HG03571 (cell line): ENCODE data around the gene PCMT1.
"Not testable (repeated sequence)": the region's sequence is repeated elsewhere in the genome, so short reads cannot be mapped to it uniquely, and the experiment has no call there.

Experiments
- ATAC-seq: cut with Tn5 transposase; IDR thresholded peaks from one replicate; pipeline ENCODE4 v1.9.1; 2021; ENCODE audit not compliant: unreplicated experiment

Gene PCMT1

GRCh38 chr6:149749082-149749593 is 403 bp upstream of the PCMT1 start:
- ATAC-seq: peak; percentile 1

DNA sequence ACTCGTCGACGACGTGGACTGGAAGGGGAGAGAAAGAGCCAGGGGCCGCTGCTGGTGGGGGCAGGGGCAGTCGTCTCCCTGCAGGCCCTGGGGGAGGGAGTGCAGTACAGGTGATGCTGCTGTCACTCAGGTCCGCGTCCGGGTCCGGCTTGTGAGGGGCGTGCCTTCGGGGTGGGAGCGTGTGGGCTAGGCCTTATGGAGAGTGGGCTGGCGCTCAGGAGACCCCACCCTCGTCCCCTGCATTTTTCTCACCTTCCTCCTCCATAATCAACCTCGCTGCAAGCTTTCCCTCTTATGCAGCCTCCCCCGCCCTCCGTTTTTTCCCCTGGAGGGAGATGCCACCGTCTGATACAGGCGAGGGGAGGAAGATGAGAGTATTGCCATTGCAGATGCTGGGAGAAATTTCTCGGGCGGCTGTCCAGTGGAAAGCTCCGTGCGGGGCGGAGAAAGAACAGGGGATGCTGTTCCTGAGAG is 632 bp downstream of the PCMT1 start:
- peak; percentile 31 for ATAC-seq

DNA sequence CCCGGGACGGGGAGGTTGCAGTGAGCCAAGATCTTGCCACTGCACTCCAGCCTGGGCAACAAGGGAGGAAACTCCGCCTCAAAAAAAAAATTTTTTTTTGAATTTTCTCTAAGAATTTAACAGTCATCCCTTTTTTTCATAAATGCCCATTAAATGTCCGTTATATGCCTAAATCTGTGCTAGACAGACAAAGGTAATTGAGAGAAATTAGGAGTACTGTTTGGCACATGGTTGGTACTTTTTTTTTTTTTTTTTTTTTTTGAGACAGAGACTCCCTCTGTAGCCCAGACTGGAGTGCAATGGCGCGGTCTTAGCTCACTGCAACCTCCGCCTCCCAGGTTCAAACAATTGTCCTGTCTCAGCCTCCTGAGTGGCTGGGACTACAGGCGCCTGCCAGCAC is 1.7 kb downstream of the PCMT1 start:
- no peak for ATAC-seq

DNA sequence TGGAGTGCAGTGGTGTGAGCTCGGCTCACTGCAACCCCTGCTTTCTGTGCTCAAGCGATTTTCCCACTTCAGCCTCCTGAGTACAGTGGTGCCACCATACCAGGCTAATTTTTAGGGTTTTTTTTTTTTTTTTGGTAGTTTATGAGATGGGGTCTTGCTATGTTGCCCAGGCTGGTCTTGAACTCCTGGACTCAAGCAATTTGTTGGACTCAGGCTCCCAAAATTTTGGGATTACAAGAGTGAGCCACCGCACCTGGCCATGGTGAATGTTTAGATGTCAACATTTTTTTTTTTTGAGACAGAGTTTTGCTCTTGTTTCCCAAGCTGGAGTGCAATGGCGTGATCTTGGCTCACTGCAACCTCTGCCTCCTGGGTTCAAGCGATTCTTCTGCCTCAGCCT is 2.4 kb downstream of the PCMT1 start:
- not testable (repeated sequence) for ATAC-seq

- no peak for ATAC-seq
Measured at GRCh38 chr6:149752600-149753373, 3.2 kb downstream of the PCMT1 start.

- not testable (repeated sequence) for ATAC-seq
Measured at GRCh38 chr6:149753374-149753637, 3.8 kb downstream of the PCMT1 start.

- ATAC-seq: no peak
Measured at GRCh38 chr6:149754548-149754947, 5.0 kb downstream of the PCMT1 start.

DNA sequence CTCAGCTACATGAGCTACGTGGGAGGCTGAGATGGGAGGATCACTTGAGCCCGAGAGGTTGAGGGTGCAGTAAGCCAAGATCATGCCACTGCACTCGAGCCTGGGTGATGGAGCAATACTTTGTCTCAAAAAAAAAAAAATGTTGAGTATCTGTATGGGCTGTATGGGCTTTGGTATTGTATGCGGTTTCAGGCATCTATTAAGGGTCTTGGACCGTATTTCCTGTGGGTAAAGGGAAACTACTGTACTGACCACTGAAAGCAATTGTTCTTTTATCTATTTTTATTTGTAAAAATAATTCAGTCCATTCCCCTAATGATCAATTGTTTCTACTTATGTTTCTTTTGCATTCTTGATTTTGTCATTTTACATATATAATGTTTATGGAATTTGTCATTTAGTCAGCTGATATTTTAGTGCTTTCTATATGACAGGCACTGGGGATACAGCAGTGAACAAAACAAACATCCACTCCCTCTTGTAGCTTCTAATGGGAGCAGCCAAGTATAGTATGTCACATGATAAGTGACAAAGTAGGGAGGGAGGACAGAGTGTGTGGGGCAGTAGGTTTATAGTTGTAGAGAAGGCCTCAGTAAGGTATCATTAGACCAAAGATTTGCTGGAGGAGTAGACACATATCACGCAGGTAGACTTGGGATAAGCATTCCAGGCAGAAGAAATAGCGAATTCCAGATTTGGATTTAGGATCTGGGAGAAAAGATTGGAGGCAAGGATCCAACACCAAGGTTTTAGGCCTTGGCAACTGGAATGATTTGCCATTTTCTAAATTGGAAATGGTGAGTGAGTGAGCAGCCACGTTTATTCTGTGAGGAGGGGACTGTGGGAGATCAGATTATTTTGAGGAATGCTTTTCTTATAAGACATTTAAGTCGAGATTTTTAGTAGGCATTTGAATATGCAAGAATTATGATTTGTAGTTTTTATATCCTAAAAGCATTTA is 6.0 kb downstream of the PCMT1 start:
- peak; percentile 75 for ATAC-seq

GRCh38 chr6:149756261-149756636 is 6.7 kb downstream of the PCMT1 start:
- ATAC-seq: no peak

DNA sequence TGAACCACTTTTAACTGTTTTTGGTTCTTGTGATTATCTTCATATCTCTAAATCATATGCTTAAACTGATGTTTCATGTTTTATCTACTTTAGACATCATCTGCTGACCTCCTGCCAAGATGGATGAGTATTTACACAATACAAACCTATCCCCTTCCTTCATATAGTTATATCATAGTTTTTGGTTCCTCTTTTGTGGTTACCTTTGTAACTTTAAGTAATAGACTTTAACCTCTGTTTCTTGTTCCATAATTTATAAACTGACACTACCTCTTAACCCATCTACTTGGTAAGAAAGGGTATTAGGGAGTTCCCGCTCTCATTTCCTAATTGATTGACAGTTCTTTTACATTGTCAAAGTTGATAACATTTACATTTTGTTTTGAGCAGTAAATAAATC is 11.9 kb downstream of the PCMT1 start:
- ATAC-seq: peak; percentile 95

- ATAC-seq: no peak
Measured at GRCh38 chr6:149763866-149764265, 14.3 kb downstream of the PCMT1 start.

DNA sequence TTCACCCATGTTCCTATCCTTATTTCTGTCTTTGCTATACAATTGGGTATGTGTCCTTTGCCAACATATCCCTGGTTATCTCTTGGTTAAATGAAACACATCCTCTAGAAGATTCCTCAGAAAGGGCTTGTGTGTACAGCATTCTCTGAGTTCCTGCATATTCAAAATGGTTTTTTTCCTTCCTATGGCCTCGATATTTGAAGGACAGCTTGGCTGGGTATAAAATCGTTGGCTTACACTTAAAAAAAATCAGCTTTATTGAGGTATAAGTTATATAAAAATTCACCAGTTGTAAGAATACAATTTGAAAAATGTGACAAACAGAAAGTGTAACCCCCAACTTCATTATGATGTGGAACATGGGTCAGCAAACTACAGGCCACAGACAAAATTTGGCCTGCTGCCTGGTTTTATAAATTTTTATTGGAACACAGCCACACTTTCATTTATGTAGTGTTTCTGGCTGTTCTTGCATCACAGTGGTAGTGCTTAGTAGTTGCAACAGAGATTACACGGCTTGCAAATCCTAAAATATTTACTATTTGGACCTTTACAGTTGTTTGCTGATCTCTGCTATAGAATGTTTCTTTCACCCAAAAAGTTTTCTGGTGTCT is 16.7 kb downstream of the PCMT1 start:
- ATAC-seq: no peak

DNA sequence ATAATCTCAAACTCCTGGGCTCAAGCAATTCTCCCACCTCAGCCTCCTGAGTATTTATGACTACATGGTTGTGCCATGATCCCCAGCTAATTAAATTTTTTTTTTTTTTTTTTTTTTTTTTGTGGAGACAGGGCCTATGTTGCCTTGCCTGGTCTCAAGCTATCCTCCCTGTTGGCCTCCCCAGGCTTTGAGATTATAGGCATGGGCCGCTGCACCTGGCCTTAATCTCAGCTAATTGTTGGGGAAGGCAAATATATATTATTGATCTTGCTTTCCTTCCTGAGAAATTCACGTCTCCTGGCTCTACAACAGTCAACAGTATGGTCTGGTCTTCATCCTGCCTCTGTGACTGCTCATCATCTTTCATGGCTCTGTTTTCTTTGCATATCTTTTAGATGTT is 20.1 kb downstream of the PCMT1 start:
- ATAC-seq: no peak

- ATAC-seq: no peak
Measured at GRCh38 chr6:149771185-149771584, 21.6 kb downstream of the PCMT1 start.

GRCh38 chr6:149771925-149772324 is 22.4 kb downstream of the PCMT1 start:
- no peak for ATAC-seq

DNA sequence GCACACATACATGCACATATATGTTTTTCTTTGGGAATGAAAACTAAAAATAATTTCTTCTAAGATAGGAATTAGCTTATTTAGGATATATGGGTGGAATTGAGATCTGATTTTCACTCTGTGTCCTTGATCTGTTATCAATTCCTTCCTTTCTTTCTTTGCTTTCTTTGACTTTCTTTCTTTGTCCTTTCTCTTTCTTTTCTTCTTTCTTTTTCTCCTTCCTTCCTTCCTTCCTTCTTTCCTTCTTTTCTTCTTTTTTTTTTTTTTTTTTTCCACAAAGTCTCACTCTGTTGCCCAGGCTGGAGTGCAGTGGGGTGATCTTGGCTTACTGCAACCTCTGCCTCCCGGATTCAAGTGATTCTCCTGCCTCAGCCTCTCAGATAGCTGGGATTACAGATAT is 28.1 kb downstream of the PCMT1 start:
- no peak for ATAC-seq

DNA sequence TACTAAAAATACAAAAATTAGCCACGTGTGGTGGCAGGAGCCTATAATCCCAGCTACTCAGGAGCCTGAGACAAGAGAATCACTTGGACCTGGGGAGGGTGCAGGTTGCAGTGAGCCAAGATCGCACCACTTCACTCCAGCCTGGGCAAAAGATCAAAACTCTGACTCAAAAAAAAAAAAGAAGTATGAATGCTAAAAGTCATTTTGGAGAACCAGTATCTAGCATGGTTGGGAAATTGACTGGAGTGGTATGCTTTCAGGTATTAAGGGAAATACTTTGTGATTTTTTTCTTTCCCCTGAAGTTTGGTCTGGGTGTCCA is 30.1 kb downstream of the PCMT1 start:
- ATAC-seq: no peak

DNA sequence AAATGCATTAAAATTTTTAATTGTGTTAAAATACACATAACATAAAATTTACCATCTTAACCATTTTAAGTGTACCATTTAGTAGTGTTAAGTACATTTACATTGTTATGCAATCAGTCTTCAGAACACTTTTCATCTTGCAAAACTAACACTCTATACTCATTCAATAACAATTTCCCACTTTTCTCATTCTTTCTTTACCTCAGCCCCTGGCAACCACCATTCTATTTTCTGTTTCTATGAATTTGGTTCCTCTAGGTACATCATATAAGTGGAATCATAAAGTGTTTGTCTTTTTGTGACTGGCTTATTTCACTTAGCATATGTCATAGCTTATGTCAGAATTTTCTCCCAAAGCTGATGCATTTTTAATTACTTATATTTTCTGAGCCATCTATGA is 32.2 kb downstream of the PCMT1 start:
- ATAC-seq: no peak

GRCh38 chr6:149782337-149782736 is 32.8 kb downstream of the PCMT1 start:
- no peak for ATAC-seq

- ATAC-seq: no peak
Measured at GRCh38 chr6:149783551-149783950, 34.0 kb downstream of the PCMT1 start.

- ATAC-seq: no peak
Measured at GRCh38 chr6:149806127-149806526, 56.6 kb downstream of the PCMT1 start.

- no peak for ATAC-seq
Measured at GRCh38 chr6:149809798-149810197, 60.3 kb downstream of the PCMT1 start.
